GM19452 (cell line): ENCODE measurements around the gene FAM47E.

Experiments used
- ATAC-seq: cut with Tn5 transposase; IDR thresholded peaks from one replicate; pipeline ENCODE4 v1.9.1; 2021; ENCODE audit not compliant: unreplicated experiment

Gene FAM47E

DNA sequence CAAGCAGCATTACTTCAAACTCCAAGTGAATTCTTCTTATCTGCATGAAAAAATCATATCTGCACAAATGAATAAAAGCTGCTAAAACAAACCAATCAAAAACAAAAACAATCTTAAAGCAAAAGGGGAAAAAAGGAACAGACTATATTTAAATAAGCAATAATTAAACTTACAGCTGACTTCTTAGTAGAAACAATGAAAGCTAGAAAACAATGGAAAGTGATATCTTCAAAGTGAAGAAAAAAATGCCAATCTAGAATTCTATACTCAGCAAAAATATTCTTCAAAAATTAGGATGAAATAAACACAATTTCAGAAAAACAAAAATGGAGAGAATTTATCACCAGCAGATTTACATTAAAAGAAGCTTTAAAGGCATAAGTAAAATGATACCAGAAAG lies 75.0 kb downstream of the FAM47E start:
- ATAC-seq = no peak
